ENCODE data around the gene POLR3E. TPM values are rescaled to one million over a fixed set of nuclear protein-coding genes. Genes with fewer than 3 reads are reported as not detected.

Gene POLR3E
- total and polyA plus RNA-seq, 2 donors (not counting 3 experiments of a cell fraction or from before 2014, with no cell fraction given), result 48.3 to 62.2 TPM

DNA sequence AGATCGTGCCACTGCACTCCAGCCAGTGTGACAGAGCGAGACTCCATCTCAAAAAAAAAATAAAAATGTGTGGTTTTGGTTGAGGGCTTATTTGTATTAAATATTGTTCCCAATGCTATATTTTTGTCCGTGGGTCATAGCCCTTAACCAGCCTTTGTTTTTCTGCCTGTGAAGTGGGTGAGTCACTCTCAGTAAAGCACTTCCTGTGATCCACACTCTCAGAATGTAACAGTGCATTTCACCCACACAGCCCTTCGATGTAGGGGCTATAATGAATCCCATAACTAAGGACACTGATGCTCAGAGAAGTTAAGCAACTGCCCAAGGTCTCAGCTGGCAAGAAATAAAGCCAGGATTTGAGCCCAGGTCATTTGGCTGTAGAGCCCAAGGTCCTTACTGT lies 34.7 kb upstream of the POLR3E start:
- H3K9me1 ChIP-seq (replicated peaks; ENCODE audit: control insufficient read depth, extremely low read depth, insufficient read depth, low read length), result no peaks in the 10 kb centered on the region
- peak overlapping the region; percentile 4 for H3K4me2 ChIP-seq (ENCODE audit: insufficient read depth, low read length)
- no peaks in the 10 kb centered on the region for H3K9me3 ChIP-seq (replicated peaks; ENCODE audit: control insufficient read depth, insufficient read depth, low read length)
- H3K79me2 ChIP-seq (ENCODE audit: control insufficient read depth, insufficient read depth, low read length), result no peaks in the 10 kb centered on the region
- DNase-seq (ENCODE audit: low read depth, low spot score) (peak; percentile 30), FAIRE-seq (peak; percentile 96)
- no peak overlapping the region for H3K27ac ChIP-seq (ENCODE audit: insufficient read depth, low read depth, low read length)
- H3K4me3 ChIP-seq (replicated peaks in 1 of 3; ENCODE audit: insufficient read depth in 1 of 3, low read depth in 1 of 3, low read length in 3 of 3), result no peak overlapping the region
- H3K9ac ChIP-seq (replicated peaks; ENCODE audit: extremely low read depth, insufficient read depth, low read length), result no peak overlapping the region
- H4K20me1 ChIP-seq (replicated peaks; ENCODE audit: control insufficient read depth, extremely low read depth, insufficient read depth, low read length), result no peaks in the 10 kb centered on the region
- H3K4me1 ChIP-seq (ENCODE audit: control insufficient read depth, extremely low read depth, insufficient read depth, low read length), result peaks cover 7% of the 10 kb centered on the region
- no peaks in the 10 kb centered on the region for H3K27me3 ChIP-seq (ENCODE audit: control insufficient read depth in 2 of 2, insufficient read depth in 2 of 2, low read length in 2 of 2)
- H2AFZ ChIP-seq (ENCODE audit: low read depth, low read length), result no peak overlapping the region
- dilution Hi-C loops (cut with MboI; ENCODE audit: extremely low pct_ligation_motif_present, low sequenced_read_pairs), result no loop called here
- peaks cover 14 to 34% of the 10 kb centered on the region in 2 experiments for H3K36me3 ChIP-seq (ENCODE audit: control insufficient read depth in 2 of 2, extremely low read depth in 1 of 2, insufficient read depth in 2 of 2, low read length in 2 of 2)
- CTCF ChIA-PET, result interaction anchor here (0.6 to 1.0 kb wide), 3 partner anchors 20 to 74 kb away, joined by 3 read pairs; partner anchors contain the start of gene EEF2K
- TF ChIP-seq, protein P1, sequence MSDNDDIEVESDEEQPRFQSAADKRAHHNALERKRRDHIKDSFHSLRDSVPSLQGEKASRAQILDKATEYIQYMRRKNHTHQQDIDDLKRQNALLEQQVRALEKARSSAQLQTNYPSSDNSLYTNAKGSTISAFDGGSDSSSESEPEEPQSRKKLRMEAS (IDR thresholded peaks at IDR 0.05; ENCODE audit: insufficient read depth, insufficient read length), result no peak
- peak; percentile 31 for TF ChIP-seq POLR2AphosphoS5 (IDR thresholded peaks at IDR 0.05; ENCODE audit: insufficient read depth, low read depth, low read length)
- TF ChIP-seq GATA2 (IDR thresholded peaks at IDR 0.05; ENCODE audit: insufficient read depth, insufficient read length, low read depth, low read length), result no peak
- peak; percentile 58 for TF ChIP-seq JUN (IDR thresholded peaks at IDR 0.05; ENCODE audit: borderline replicate concordance, insufficient read depth, insufficient read length, low read depth)
- peak; percentile 68 for TF ChIP-seq FOS (IDR thresholded peaks at IDR 0.05; ENCODE audit: borderline replicate concordance, insufficient read depth, low read length)
- BruUV-seq (replicated peaks), result no TSS peak
- intact Hi-C loops (cut with micrococcal nuclease), result loop anchor here (1.0 to 2.0 kb wide), 2 partner anchors 34 to 56 kb away; partner anchors contain the start of genes EEF2K and POLR3E
- POLR2A ChIA-PET, result no interaction called here

DNA sequence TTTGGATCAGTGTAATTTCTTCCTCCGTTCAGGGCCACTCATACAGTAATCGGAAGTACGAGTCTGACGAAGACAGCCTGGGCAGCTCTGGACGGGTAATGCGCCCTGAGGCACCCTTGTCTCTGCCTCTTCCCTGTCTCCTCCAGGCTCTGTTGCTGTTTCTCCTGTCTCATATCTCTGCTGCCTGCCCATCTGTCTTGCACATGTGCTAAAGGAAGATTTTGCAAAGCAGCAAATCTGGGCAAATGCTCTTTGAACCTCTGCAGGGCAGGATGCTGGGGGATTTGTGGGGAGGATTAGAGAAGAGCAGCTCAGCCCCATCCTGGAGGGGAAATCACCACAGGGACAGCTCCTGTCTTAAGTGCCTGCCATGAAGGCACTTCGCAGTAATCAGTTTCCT lies 32.4 kb upstream of the POLR3E start:
- H3K4me2 ChIP-seq (ENCODE audit: insufficient read depth, low read length), result no peak overlapping the region
- no TSS peak for BruUV-seq (replicated peaks)
- intact Hi-C loops (cut with micrococcal nuclease) (no loop called here), dilution Hi-C loops (cut with MboI; ENCODE audit: extremely low pct_ligation_motif_present, low sequenced_read_pairs) (no loop called here)
- no peaks in the 10 kb centered on the region for H3K79me2 ChIP-seq (ENCODE audit: control insufficient read depth, insufficient read depth, low read length)
- H2AFZ ChIP-seq (ENCODE audit: low read depth, low read length), result no peak overlapping the region
- no peaks in the 10 kb centered on the region for H3K27me3 ChIP-seq (ENCODE audit: control insufficient read depth in 2 of 2, insufficient read depth in 2 of 2, low read length in 2 of 2)
- peaks cover 6 to 26% of the 10 kb centered on the region in 2 experiments for H3K36me3 ChIP-seq (ENCODE audit: control insufficient read depth in 2 of 2, extremely low read depth in 1 of 2, insufficient read depth in 2 of 2, low read length in 2 of 2)
- no peaks in the 10 kb centered on the region for H3K9me1 ChIP-seq (replicated peaks; ENCODE audit: control insufficient read depth, extremely low read depth, insufficient read depth, low read length)
- ChIA-PET CTCF (no interaction called here), POLR2A (no interaction called here)
- peaks cover 7% of the 10 kb centered on the region for H3K4me1 ChIP-seq (ENCODE audit: control insufficient read depth, extremely low read depth, insufficient read depth, low read length)
- DNase-seq (ENCODE audit: low read depth, low spot score), result no peak
- TF ChIP-seq EZH2 (IDR thresholded peaks at IDR 0.05; ENCODE audit: borderline replicate concordance, low read depth, low read length, severe bottlenecking) (no peak), GATA2 (IDR thresholded peaks at IDR 0.05; ENCODE audit: insufficient read depth, insufficient read length, low read depth, low read length) (no peak), POLR2A (IDR thresholded peaks at IDR 0.05; ENCODE audit: low read depth, low read length) (no peak)
- no peak overlapping the region for H3K27ac ChIP-seq (ENCODE audit: insufficient read depth, low read depth, low read length)
- H3K4me3 ChIP-seq (replicated peaks in 1 of 3; ENCODE audit: insufficient read depth in 1 of 3, low read depth in 1 of 3, low read length in 3 of 3), result no peak overlapping the region
- no peak overlapping the region for H3K9ac ChIP-seq (replicated peaks; ENCODE audit: extremely low read depth, insufficient read depth, low read length)
- FAIRE-seq, result no peak
- H3K9me3 ChIP-seq (replicated peaks; ENCODE audit: control insufficient read depth, insufficient read depth, low read length), result no peaks in the 10 kb centered on the region
- H4K20me1 ChIP-seq (replicated peaks; ENCODE audit: control insufficient read depth, extremely low read depth, insufficient read depth, low read length), result no peaks in the 10 kb centered on the region
